ENCODE results near the gene GPR176.

DNA sequence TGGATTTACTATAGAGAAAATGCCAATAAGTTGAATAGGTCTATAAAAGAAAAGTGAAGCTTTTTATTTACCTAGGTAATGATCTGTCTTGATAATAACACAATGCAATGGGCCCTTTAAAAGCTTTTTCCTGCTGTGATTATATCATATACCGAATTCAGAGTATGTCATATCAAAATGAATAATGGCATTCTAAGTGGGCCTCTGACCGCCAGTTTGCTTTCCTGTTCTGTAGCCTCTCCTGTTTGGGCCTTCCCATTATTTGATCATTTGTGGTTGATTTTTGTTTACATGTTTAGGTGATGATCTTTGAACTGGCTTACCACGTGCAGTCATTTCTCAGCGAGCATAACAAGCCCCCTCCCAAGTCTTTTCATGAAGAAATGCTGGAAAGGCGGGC lies 28.8 kb upstream of the GPR176 start:
- TF ChIP-seq POLR2A (IDR thresholded peaks at IDR 0.05), result no peak
- TF ChIP-seq, protein P1, sequence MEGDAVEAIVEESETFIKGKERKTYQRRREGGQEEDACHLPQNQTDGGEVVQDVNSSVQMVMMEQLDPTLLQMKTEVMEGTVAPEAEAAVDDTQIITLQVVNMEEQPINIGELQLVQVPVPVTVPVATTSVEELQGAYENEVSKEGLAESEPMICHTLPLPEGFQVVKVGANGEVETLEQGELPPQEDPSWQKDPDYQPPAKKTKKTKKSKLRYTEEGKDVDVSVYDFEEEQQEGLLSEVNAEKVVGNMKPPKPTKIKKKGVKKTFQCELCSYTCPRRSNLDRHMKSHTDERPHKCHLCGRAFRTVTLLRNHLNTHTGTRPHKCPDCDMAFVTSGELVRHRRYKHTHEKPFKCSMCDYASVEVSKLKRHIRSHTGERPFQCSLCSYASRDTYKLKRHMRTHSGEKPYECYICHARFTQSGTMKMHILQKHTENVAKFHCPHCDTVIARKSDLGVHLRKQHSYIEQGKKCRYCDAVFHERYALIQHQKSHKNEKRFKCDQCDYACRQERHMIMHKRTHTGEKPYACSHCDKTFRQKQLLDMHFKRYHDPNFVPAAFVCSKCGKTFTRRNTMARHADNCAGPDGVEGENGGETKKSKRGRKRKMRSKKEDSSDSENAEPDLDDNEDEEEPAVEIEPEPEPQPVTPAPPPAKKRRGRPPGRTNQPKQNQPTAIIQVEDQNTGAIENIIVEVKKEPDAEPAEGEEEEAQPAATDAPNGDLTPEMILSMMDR (IDR thresholded peaks at IDR 0.05), result no peak
- no peak for TF ChIP-seq EP300 (IDR thresholded peaks at IDR 0.05)

All from ovary (tissue), 3 donors.